Activated effector memory CD4-positive, alpha-beta T cell treated with Interleukin-2 at 50 U/mL for 16 hours (primary cell): Measurements from ENCODE around the gene PTPN18.

ENCODE experiments used
- DNase-seq: peaks from one replicate; pipeline ENCODE4 v3.0.0-alpha.2; 2020

The PTPN18 gene

GRCh38 chr2:130339885-130340745 lies 15.7 kb upstream of the PTPN18 start:
- DNase-seq: no peak

- DNase-seq: peak; percentile 18
Observed at GRCh38 chr2:130341562-130342019, 14.3 kb upstream of the PTPN18 start.

- peak; percentile 80 for DNase-seq
Observed at GRCh38 chr2:130342020-130342532, 13.8 kb upstream of the PTPN18 start.

GRCh38 chr2:130342533-130343275 lies 13.2 kb upstream of the PTPN18 start, which contains the start of gene IMP4:
Gene IMP4 (plus strand): TSS chr2:130342897. CDS start chr2:130342933, 36 bp downstream.
- DNase-seq: peak; percentile 95

- no peak for DNase-seq
Observed at GRCh38 chr2:130344578-130344977, 11.3 kb upstream of the PTPN18 start.

GRCh38 chr2:130345091-130345490 lies 10.8 kb upstream of the PTPN18 start:
- no peak for DNase-seq

GRCh38 chr2:130345611-130346010 lies 10.2 kb upstream of the PTPN18 start:
- DNase-seq: no peak

- DNase-seq: no peak
Observed at GRCh38 chr2:130346041-130346740, 9.7 kb upstream of the PTPN18 start.

GRCh38 chr2:130346741-130347066 lies 9.2 kb upstream of the PTPN18 start:
- no peak for DNase-seq

- no peak for DNase-seq
Observed at GRCh38 chr2:130347220-130347925, 8.5 kb upstream of the PTPN18 start.

- DNase-seq: no peak
Observed at GRCh38 chr2:130349174-130349573, 6.7 kb upstream of the PTPN18 start.

GRCh38 chr2:130351711-130352110 lies 4.1 kb upstream of the PTPN18 start:
- no peak for DNase-seq

GRCh38 chr2:130352237-130352636 lies 3.6 kb upstream of the PTPN18 start:
- DNase-seq: no peak

GRCh38 chr2:130353291-130354138 lies 2.3 kb upstream of the PTPN18 start:
- no peak for DNase-seq

- DNase-seq: no peak
Observed at GRCh38 chr2:130354139-130354428, 1.8 kb upstream of the PTPN18 start.

GRCh38 chr2:130355172-130355577 lies 681 bp upstream of the PTPN18 start:
- DNase-seq: no peak

GRCh38 chr2:130357864-130358263 lies 2.0 kb downstream of the PTPN18 start:
- no peak for DNase-seq

- DNase-seq: no peak
Observed at GRCh38 chr2:130358420-130359350, 2.8 kb downstream of the PTPN18 start.

GRCh38 chr2:130359466-130359865 lies 3.6 kb downstream of the PTPN18 start:
- no peak for DNase-seq

- no peak for DNase-seq
Observed at GRCh38 chr2:130363479-130363878, 7.6 kb downstream of the PTPN18 start.

GRCh38 chr2:130365075-130365474 lies 9.2 kb downstream of the PTPN18 start:
- DNase-seq: no peak
